IMR-90 (cell line): ENCODE measurements around the gene WDFY2. TPM values are rescaled to one million over a fixed set of nuclear protein-coding genes. Genes with fewer than 3 reads are reported as not detected.

Source experiments
- ATAC-seq: fragments of 200-7000 bp; cut with Tn5 transposase; 2 replicates; pipeline ENCODE4 v1.9.1; 2020; ENCODE audit warnings: low read depth, mild to moderate bottlenecking, moderate library complexity
- BruUV-seq: library from RNA; stranded (reverse); fragments of 400-500 nt; replicated peaks from 2 replicates; lab custom pipeline; 2021; lab: Mats Ljungman, UMichigan
- CTCF ChIA-PET: fragments of 300-600 bp; formaldehyde crosslinking; extraction: SDS; loops from one replicate; lab custom pipeline; 2021; ENCODE audit warnings: antibody characterized with exemption; lab: Yijun Ruan, JAX
- POLR2A ChIA-PET: fragments of 300-600 bp; sonication (Branson Sonifier 250); formaldehyde crosslinking; loops from one replicate; lab custom pipeline; 2022; ENCODE audit warnings: antibody characterized with exemption; ENCODE audit not compliant: unreplicated experiment; lab: Charles Lee
- DNase-seq: peaks from one replicate; pipeline ENCODE4 v3.0.0; 2013
- H2AFZ ChIP-seq: replicated peaks from 2 replicates; pipeline ENCODE3; 2013; ENCODE audit warnings: low read length, mild to moderate bottlenecking; ENCODE audit not compliant: poor library complexity
- H2AK5ac ChIP-seq: 2 replicates; pipeline ENCODE4 v1.6.1; 2013; ENCODE audit warnings: low read depth, low read length, inconsistent platforms
- H2AK9ac ChIP-seq: replicated peaks from 2 replicates; pipeline ENCODE3; 2013; ENCODE audit warnings: mild to moderate bottlenecking, low read depth, low read length, moderate library complexity; ENCODE audit not compliant: poor library complexity
- H2BK120ac ChIP-seq: 2 replicates; pipeline ENCODE4 v1.6.1; 2013; ENCODE audit warnings: low read depth, low read length, inconsistent platforms
- H2BK15ac ChIP-seq: 3 replicates; pipeline ENCODE4 v1.6.1; 2013; ENCODE audit warnings: low read depth, low read length, inconsistent platforms
- H2BK20ac ChIP-seq: 2 replicates; pipeline ENCODE4 v1.6.1; 2013; ENCODE audit warnings: low read depth, mild to moderate bottlenecking, inconsistent platforms, low read length, moderate library complexity
- H2BK5ac ChIP-seq: 2 replicates; pipeline ENCODE4 v1.6.1; 2013; ENCODE audit warnings: mild to moderate bottlenecking, low read depth, low read length, inconsistent platforms; ENCODE audit not compliant: poor library complexity, severe bottlenecking
- H3K14ac ChIP-seq: replicated peaks from 2 replicates; pipeline ENCODE4 v1.6.1; 2013; ENCODE audit warnings: low read depth, low read length, inconsistent platforms
- H3K18ac ChIP-seq: 2 replicates; pipeline ENCODE4 v1.6.1; 2013; ENCODE audit warnings: low read depth, low read length, control low read depth
- H3K23ac ChIP-seq: 2 replicates; pipeline ENCODE4 v1.6.1; 2013; ENCODE audit warnings: low read depth, low read length, inconsistent platforms
- H3K27ac ChIP-seq: 2 replicates; pipeline ENCODE4 v1.5.1; 2013; ENCODE audit warnings: mild to moderate bottlenecking, control low read depth, low read length; ENCODE audit not compliant: insufficient read depth
- H3K27me3 ChIP-seq: 2 replicates; pipeline ENCODE4 v1.6.1; 2013; ENCODE audit warnings: low read length; ENCODE audit not compliant: control insufficient read depth, insufficient read depth
- H3K36me3 ChIP-seq: 2 replicates; pipeline ENCODE4 v1.6.1; 2013; ENCODE audit warnings: low read length, mixed read lengths; ENCODE audit not compliant: control insufficient read depth, insufficient read depth
- H3K4ac ChIP-seq: 2 replicates; pipeline ENCODE4 v1.6.1; 2013; ENCODE audit warnings: low read depth, low read length, inconsistent platforms
- H3K4me1 ChIP-seq: 2 replicates; pipeline ENCODE4 v1.6.1; 2013; ENCODE audit warnings: low read length, mixed read lengths; ENCODE audit not compliant: control insufficient read depth, insufficient read depth
- H3K4me2 ChIP-seq: 2 replicates; pipeline ENCODE4 v1.6.1; 2013; ENCODE audit warnings: low read depth, mild to moderate bottlenecking, control low read depth, low read length, moderate library complexity
- H3K4me3 ChIP-seq: 2 replicates; pipeline ENCODE4 v1.5.1; 2013; ENCODE audit warnings: low read depth, mild to moderate bottlenecking, control low read depth, low read length, moderate library complexity; ENCODE audit not compliant: insufficient read depth
- H3K56ac ChIP-seq: 2 replicates; pipeline ENCODE4 v1.6.1; 2013; ENCODE audit warnings: low read length, inconsistent platforms; ENCODE audit not compliant: insufficient read depth; ENCODE audit errors: extremely low read depth
- H3K79me1 ChIP-seq, 2 experiments: 2 replicates each; pipeline ENCODE4 v1.6.1; 2013; ENCODE audit warnings: low read length in 2 of 2, inconsistent platforms in 1 of 2, low read depth in 1 of 2
- H3K9ac ChIP-seq: 2 replicates; pipeline ENCODE4 v1.6.1; 2013; ENCODE audit warnings: low read depth, low read length, control low read depth
- H3K9me1 ChIP-seq: 2 replicates; pipeline ENCODE4 v1.6.1; 2013; ENCODE audit warnings: low read length, inconsistent platforms; ENCODE audit not compliant: insufficient read depth
- H3K9me3 ChIP-seq: 2 replicates; pipeline ENCODE4 v1.6.1; 2013; ENCODE audit warnings: low read length; ENCODE audit not compliant: control insufficient read depth, insufficient read depth
- H4K20me1 ChIP-seq: 2 replicates; pipeline ENCODE4 v1.6.1; 2013; ENCODE audit warnings: low read length, inconsistent platforms; ENCODE audit not compliant: insufficient read depth
- H4K5ac ChIP-seq: 2 replicates; pipeline ENCODE4 v1.6.1; 2013; ENCODE audit warnings: mild to moderate bottlenecking, low read depth, low read length, control low read depth
- H4K8ac ChIP-seq, 2 experiments: 2 replicates each; pipeline ENCODE4 v1.6.1; 2013; ENCODE audit warnings: low read depth in 2 of 2, low read length in 2 of 2, control low read depth in 1 of 2, inconsistent platforms in 1 of 2
- H4K91ac ChIP-seq: 2 replicates; pipeline ENCODE4 v1.6.1; 2013; ENCODE audit warnings: low read depth, low read length, inconsistent platforms; ENCODE audit not compliant: insufficient read depth
- CTCF ChIP-seq: conservative IDR thresholded peaks from 2 replicates; pipeline ENCODE4 v1.5.1; 2012; ENCODE audit warnings: mild to moderate bottlenecking, low read depth, low read length, improper control_type of control experiment
- ELK1 ChIP-seq: fragments of 150-350 bp; IDR thresholded peaks from 2 replicates; pipeline ENCODE4 v1.6.1; 2016; ENCODE audit warnings: low read depth, mild to moderate bottlenecking, low read length, moderate library complexity, borderline replicate concordance
- MXI1 ChIP-seq: IDR thresholded peaks from 2 replicates; pipeline ENCODE4 v1.6.1; 2012; ENCODE audit warnings: low read depth, mild to moderate bottlenecking, low read length, moderate library complexity, borderline replicate concordance
- NFE2L2 ChIP-seq: fragments of 150-350 bp; IDR thresholded peaks from 2 replicates; pipeline ENCODE4 v1.6.1; 2016; ENCODE audit warnings: low read depth, mild to moderate bottlenecking, low read length
- SMC3 ChIP-seq: fragments of 150-350 bp; IDR thresholded peaks from 2 replicates; pipeline ENCODE4 v1.6.1; 2016; ENCODE audit warnings: low read depth, mild to moderate bottlenecking, antibody characterized with exemption, low read length, moderate library complexity
- WGBS, 2 experiments: methylation state at CpG; one replicate each; pipeline versions ENCODE4 v1.1.5 to v1.1.7; 2013; ENCODE audit warnings: missing lambda C conversion rate in 2 of 2; ENCODE audit not compliant: insufficient read length in 1 of 2; ENCODE audit errors: extremely low coverage in 2 of 2; 5-methylcytosine and 5-hydroxymethylcytosine counted together
- dilution Hi-C: fragments of 300-500 bp; cut with HindIII; formaldehyde crosslinking; loops from one replicate; pipeline ENCODE4 v1.14.3; 2018; ENCODE audit warnings: low sequenced_read_pairs; ENCODE audit not compliant: unreplicated experiment
- in situ Hi-C: fragments of 300-500 bp; cut with MboI; formaldehyde crosslinking; loops from 3 replicates; pipeline ENCODE4 v1.14.3; 2019; ENCODE audit warnings: low sequenced_read_pairs, inconsistent platforms, mixed read lengths
- intact Hi-C: fragments of 100-400 bp; cut with micrococcal nuclease; formaldehyde crosslinking; loops from 2 replicates; pipeline ENCODE4 v1.10.0; 2022
- polyA plus RNA-seq, 3 experiments: library from polyadenylated mRNA; depleted of rRNA; stranded (reverse); fragments of >200 nt; gene quantifications; 2 replicates each; pipeline ENCODE4 v1.2.3, GENCODE V29; 2012; ENCODE audit warnings: low replicate concordance in 1 of 3
- total RNA-seq: library from RNA; depleted of rRNA; stranded (reverse); fragments of >200 nt; gene quantifications from 2 replicates; pipeline ENCODE4 v1.2.3, GENCODE V29; 2012

The WDFY2 gene
- total and polyA plus RNA-seq, 2 of the 4 experiments (the other 2 are of a cell fraction) = 4.3 to 5.4 TPM

- Histone ChIP-seq H2BK5ac (no peak overlapping the region), H3K27me3 (no peaks in the 10 kb centered on the region), H4K20me1 (no peaks in the 10 kb centered on the region), H3K14ac (no peak overlapping the region), H3K23ac (no peak overlapping the region), H3K79me1 (no peaks in the 10 kb centered on the region), H3K36me3 (no peaks in the 10 kb centered on the region), H3K18ac (no peak overlapping the region), H3K9ac (no peak overlapping the region), H4K8ac (no peak overlapping the region), H3K9me3 (no peaks in the 10 kb centered on the region), H2BK20ac (no peak overlapping the region), H4K91ac (no peak overlapping the region), H3K4me3 (no peak overlapping the region), H2AK9ac (no peak overlapping the region), H3K56ac (no peak overlapping the region), H2AFZ (no peak overlapping the region), H3K9me1 (peaks cover 4% of the 10 kb centered on the region; the same call in 1 of the 2 replicates), H3K4me1 (peaks cover 4% of the 10 kb centered on the region), H2BK120ac (no peak overlapping the region), H2AK5ac (no peak overlapping the region), H4K5ac (no peak overlapping the region), H3K4me2 (no peak overlapping the region), H2BK15ac (no peak overlapping the region), H3K27ac (no peak overlapping the region), H3K4ac (no peak overlapping the region)
- DNase-seq (no peak), ATAC-seq (no peak)
- TF ChIP-seq ELK1 (no peak), NFE2L2 (no peak), MXI1 (no peak), SMC3 (no peak), CTCF (no peak)
- in situ Hi-C loops = no loop called here
- ChIA-PET CTCF (interaction anchor here (0.7 to 1.1 kb wide), 2 partner anchors 14 to 21 kb away, joined by 3 read pairs; no protein-coding TSS in a partner anchor), POLR2A (no interaction called here)
- no TSS peak for BruUV-seq
- dilution Hi-C loops = no loop called here
- no CpG with 5 or more reads among the region's 1 CpG for WGBS, 2 experiments
- intact Hi-C loops = no loop called here
Observed at GRCh38 chr13:51559946-51560735, 24.1 kb upstream of the WDFY2 start.
